ENCODE results near the gene MTHFD1. TPM values are rescaled to one million over a fixed set of nuclear protein-coding genes. Genes with fewer than 3 reads are reported as not detected.
A peak's percentile ranks its signal among the peaks of the same experiment; 100 is the strongest.

MTHFD1 gene
- total and polyA plus RNA-seq, 9 donors: 16.3 to 77.6 (median 52.1) TPM

DNA sequence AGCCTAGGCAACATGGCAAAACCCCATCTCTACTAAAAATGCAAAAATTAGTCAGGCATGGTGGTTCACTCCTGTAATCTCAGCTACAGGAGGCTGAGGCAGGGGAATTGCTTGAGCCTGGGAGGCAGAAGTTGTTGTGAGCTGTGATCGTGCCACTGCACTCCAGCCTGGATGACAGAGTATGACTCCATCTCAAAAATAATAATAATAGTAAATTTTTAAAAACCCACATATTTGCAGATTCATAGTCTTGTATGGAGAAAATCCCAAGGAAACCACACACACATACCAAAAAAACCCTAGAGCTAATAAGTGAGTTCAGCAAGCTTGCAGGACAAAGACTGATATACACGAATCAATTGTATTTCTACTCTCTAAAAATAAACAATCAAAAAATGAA is 19.0 kb upstream of the MTHFD1 start:
- Histone ChIP-seq H3K36me3 (no peaks in the 10 kb centered on the region), H3K27ac (no peak overlapping the region), H3K27me3 (no peaks in the 10 kb centered on the region), H3K4me1 (ENCODE audit: insufficient read depth) (no peaks in the 10 kb centered on the region), H3K4me3 (no peak overlapping the region), H3K9me3 (no peaks in the 10 kb centered on the region)
- 92 to 93% (median 92%) methylated on average over 2 of the region's 2 CpGs for WGBS, 3 donors
- no peak for DNase-seq
- intact Hi-C loops (cut with DNase I): no loop called here
- TF ChIP-seq EP300 (IDR thresholded peaks at IDR 0.05) (no peak), POLR2A (IDR thresholded peaks at IDR 0.05) (no peak)
- TF ChIP-seq, protein P1, sequence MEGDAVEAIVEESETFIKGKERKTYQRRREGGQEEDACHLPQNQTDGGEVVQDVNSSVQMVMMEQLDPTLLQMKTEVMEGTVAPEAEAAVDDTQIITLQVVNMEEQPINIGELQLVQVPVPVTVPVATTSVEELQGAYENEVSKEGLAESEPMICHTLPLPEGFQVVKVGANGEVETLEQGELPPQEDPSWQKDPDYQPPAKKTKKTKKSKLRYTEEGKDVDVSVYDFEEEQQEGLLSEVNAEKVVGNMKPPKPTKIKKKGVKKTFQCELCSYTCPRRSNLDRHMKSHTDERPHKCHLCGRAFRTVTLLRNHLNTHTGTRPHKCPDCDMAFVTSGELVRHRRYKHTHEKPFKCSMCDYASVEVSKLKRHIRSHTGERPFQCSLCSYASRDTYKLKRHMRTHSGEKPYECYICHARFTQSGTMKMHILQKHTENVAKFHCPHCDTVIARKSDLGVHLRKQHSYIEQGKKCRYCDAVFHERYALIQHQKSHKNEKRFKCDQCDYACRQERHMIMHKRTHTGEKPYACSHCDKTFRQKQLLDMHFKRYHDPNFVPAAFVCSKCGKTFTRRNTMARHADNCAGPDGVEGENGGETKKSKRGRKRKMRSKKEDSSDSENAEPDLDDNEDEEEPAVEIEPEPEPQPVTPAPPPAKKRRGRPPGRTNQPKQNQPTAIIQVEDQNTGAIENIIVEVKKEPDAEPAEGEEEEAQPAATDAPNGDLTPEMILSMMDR (IDR thresholded peaks at IDR 0.05): no peak

DNA sequence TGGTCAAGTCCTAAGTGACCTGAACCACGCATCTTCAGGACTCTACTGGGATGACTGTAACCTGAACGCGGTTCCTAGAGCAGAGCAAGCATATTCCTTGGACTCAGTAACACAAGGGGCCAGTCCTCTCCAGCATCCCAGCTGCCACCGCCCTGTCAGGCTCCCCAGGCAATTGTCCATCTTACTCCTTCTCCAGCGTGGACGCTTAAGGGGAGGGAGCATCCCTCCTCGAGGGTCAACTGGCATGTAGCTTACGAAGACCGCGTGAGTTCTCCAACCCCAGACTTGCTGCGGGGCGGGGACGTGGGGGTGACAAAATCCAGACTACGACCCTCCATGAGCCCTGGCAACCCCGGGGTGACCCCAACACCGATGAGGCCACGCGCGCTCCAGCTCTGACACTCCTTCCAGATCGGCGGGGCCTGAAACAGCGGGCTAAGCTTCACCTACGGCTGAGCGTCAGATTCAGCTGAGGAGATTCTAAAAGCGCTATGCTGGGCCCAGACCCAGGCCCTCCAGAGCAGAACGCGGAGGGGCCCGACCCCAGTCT is 846 bp upstream of the MTHFD1 start:
- WGBS, 3 donors: 1 to 4% (median 2%) methylated on average over 27 to 28 of the region's 28 CpGs
- Histone ChIP-seq H3K4me1 (ENCODE audit: insufficient read depth) (no peaks in the 10 kb centered on the region), H3K9me3 (no peaks in the 10 kb centered on the region), H3K27ac (peak overlapping the region; percentile 54 to 69), H3K4me3 (peak overlapping the region; percentile 90), H3K27me3 (no peaks in the 10 kb centered on the region), H3K36me3 (no peaks in the 10 kb centered on the region)
- DNase-seq: no peak
- intact Hi-C loops (cut with DNase I): no loop called here
- no peak for TF ChIP-seq POLR2A (IDR thresholded peaks at IDR 0.05)
- TF ChIP-seq, protein P1 (IDR thresholded peaks at IDR 0.05): peak in 1 of 3 donors; percentile 14
- TF ChIP-seq EP300 (IDR thresholded peaks at IDR 0.05): no peak

DNA sequence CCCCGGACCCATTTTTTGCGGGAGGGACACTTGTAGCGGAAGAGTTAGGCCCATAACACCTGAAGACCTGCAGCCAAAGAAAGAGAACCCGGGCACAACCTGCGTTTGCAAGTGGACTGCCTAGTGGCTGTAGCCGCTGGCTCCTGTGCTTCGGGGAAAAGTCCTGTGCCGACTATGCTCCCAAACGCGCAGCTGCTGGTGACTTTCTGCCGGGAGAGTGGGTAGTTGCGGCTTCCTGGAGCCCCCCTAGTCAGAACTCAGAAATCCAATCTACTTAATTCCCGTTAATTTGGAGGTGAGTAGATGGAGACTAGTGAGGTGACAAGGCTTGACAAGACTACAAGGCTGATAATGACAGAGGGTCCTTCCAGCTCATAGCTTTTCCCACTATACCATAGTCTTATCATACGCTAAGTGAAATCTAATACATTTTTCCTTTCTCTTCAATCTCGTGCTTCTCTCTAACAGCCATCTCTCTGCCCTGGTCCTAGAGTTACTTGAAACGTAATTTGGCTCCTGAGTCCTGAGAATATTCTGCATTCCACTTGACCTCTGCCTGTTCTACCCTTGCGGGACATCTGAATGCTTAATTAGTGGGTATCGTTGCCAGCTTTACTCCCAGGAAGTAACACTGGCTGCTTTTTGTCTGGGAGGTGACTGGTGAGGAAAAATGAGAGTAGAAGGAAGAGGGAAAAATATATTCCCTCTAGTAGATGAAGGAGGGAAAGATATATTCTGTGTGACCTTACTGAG is 556 bp downstream of the MTHFD1 start:
- H3K9me3 ChIP-seq: no peaks in the 10 kb centered on the region
- WGBS, 3 donors: 0 to 1% (median 1%) methylated on average over 18 of the region's 18 CpGs
- TF ChIP-seq POLR2A (IDR thresholded peaks at IDR 0.05): no peak
- TF ChIP-seq EP300 (IDR thresholded peaks at IDR 0.05): no peak
- TF ChIP-seq, protein P1 (IDR thresholded peaks at IDR 0.05): no peak
- H3K27me3 ChIP-seq: no peaks in the 10 kb centered on the region
- peaks cover 1% of the 10 kb centered on the region for H3K4me1 ChIP-seq (ENCODE audit: insufficient read depth)
- no peaks in the 10 kb centered on the region for H3K36me3 ChIP-seq
- H3K4me3 ChIP-seq: peak overlapping the region; percentile 90
- H3K27ac ChIP-seq: peak overlapping the region in 1 of 2 donors; percentile 57
- DNase-seq: no peak
- intact Hi-C loops (cut with DNase I): no loop called here

DNA sequence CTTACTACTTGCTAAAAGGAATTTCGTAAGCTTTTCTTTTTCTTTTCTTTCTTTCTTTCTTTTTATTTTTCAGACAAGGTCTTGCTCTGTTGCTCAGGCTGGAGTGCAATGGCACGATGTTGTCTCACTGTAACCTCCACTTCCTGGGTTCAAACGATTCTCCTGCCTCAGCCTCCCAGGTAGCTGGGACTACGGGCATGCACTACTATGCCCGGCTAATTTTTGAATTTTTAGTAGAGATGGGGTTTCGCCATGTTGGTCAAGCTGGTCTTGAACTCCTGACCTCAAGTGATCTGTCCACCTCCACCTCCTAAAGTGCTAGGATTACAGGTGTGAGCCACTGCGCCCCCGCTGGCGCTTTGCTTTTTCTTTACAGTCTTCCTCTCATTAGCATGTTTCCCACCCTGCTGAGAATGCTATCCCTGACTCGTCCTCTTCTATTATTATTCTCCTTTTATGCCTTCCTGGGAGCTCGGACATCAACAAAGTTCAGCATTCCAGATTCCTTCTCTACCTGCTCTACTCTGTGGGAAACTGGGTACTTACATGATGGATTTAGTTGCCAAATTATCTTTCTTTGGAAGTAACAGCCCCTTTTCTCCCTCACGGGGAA is 3.1 kb downstream of the MTHFD1 start:
- peaks cover 1% of the 10 kb centered on the region for H3K4me1 ChIP-seq (ENCODE audit: insufficient read depth)
- no peak overlapping the region for H3K27ac ChIP-seq
- TF ChIP-seq, protein P1 (IDR thresholded peaks at IDR 0.05): no peak
- TF ChIP-seq POLR2A (IDR thresholded peaks at IDR 0.05) (no peak), EP300 (IDR thresholded peaks at IDR 0.05) (no peak)
- no peaks in the 10 kb centered on the region for H3K9me3 ChIP-seq
- no peaks in the 10 kb centered on the region for H3K36me3 ChIP-seq
- no peak overlapping the region for H3K4me3 ChIP-seq
- H3K27me3 ChIP-seq: no peaks in the 10 kb centered on the region
- 86 to 89% (median 87%) methylated on average over 12 of the region's 12 CpGs for WGBS, 3 donors
- no peak for DNase-seq
- intact Hi-C loops (cut with DNase I): no loop called here
